GM12872 (cell line): Measurements from ENCODE around the gene IL1F10.

Experiments
- CTCF ChIP-seq: IDR thresholded peaks from 3 replicates; pipeline ENCODE4 v1.5.1; 2011; ENCODE audit warnings: low read depth, mild to moderate bottlenecking, low read length, moderate library complexity; ENCODE audit not compliant: insufficient read depth

IL1F10 gene

GRCh38 chr2:113075600-113075999 is 7.8 kb downstream of the IL1F10 start:
- no peak for TF ChIP-seq CTCF

GRCh38 chr2:113076954-113077669 is 9.3 kb downstream of the IL1F10 start:
- TF ChIP-seq CTCF: no peak

- no peak for TF ChIP-seq CTCF
These were observed 10.2 kb downstream of the IL1F10 start for GRCh38 chr2:113077921-113078320.

- no peak for TF ChIP-seq CTCF
These were observed 10.6 kb downstream of the IL1F10 start for GRCh38 chr2:113078350-113078839.

GRCh38 chr2:113079131-113079530 is 11.4 kb downstream of the IL1F10 start:
- no peak for TF ChIP-seq CTCF

GRCh38 chr2:113080134-113080533 is 12.4 kb downstream of the IL1F10 start:
- TF ChIP-seq CTCF: peak; percentile 90

- TF ChIP-seq CTCF: no peak
These were observed 13.9 kb downstream of the IL1F10 start for GRCh38 chr2:113081488-113082210.
